ENCODE measurements around the gene PRPF31.
"Not testable (repeated sequence)": the region's sequence is repeated elsewhere in the genome, so short reads cannot be mapped to it uniquely, and the experiment has no call there.

The PRPF31 gene

GRCh38 chr19:54115109-54116063, at the start of gene PRPF31, which contains the start of gene TFPT:
TSS of gene PRPF31 (plus strand) at chr19:54115754. CDS start at chr19:54118279, 2,525 bp downstream.
TSS of gene TFPT (minus strand) at chr19:54115657. CDS start at chr19:54115269, 388 bp downstream.
- peak; percentile 97 for DNase-seq

- DNase-seq: no peak
These were observed 46.1 kb upstream of the PRPF31 start for GRCh38 chr19:54069470-54069869.

GRCh38 chr19:54073829-54074228, 41.7 kb upstream of the PRPF31 start:
- no peak for DNase-seq

- no peak for DNase-seq
These were observed 40.7 kb upstream of the PRPF31 start for GRCh38 chr19:54074851-54075250.

- no peak for DNase-seq
These were observed 38.2 kb upstream of the PRPF31 start for GRCh38 chr19:54077334-54077733.

- DNase-seq: no peak
These were observed 34.5 kb upstream of the PRPF31 start, which contains the start of gene TARM1 for GRCh38 chr19:54081032-54081431. TSS of gene TARM1 (minus strand) at chr19:54081365. CDS start at chr19:54081340, 25 bp downstream.

GRCh38 chr19:54084410-54084809, 31.1 kb upstream of the PRPF31 start:
- no peak for DNase-seq

- no peak for DNase-seq
These were observed 21.0 kb upstream of the PRPF31 start for GRCh38 chr19:54094426-54095000.

GRCh38 chr19:54095136-54095858, 20.3 kb upstream of the PRPF31 start:
- DNase-seq: no peak

GRCh38 chr19:54095859-54096616, 19.5 kb upstream of the PRPF31 start:
- DNase-seq: not testable (repeated sequence)

GRCh38 chr19:54096617-54097106, 18.9 kb upstream of the PRPF31 start:
- no peak for DNase-seq

GRCh38 chr19:54099190-54099902, 16.2 kb upstream of the PRPF31 start:
- DNase-seq: no peak

GRCh38 chr19:54099903-54100255, 15.7 kb upstream of the PRPF31 start:
- DNase-seq: not testable (repeated sequence)

- DNase-seq: no peak
These were observed 15.0 kb upstream of the PRPF31 start, which contains the start of gene OSCAR for GRCh38 chr19:54100561-54100960. TSS of gene OSCAR (minus strand) at chr19:54100803. CDS start at chr19:54100792, 11 bp downstream.

GRCh38 chr19:54102421-54103169, 13.0 kb upstream of the PRPF31 start, which contains the start of gene NDUFA3:
TSS of gene NDUFA3 (plus strand) at chr19:54102855. CDS start at chr19:54102879, 24 bp downstream.
- peak; percentile 95 for DNase-seq

GRCh38 chr19:54104998-54105715, 10.4 kb upstream of the PRPF31 start:
- DNase-seq: no peak

- no peak for DNase-seq
These were observed 9.8 kb upstream of the PRPF31 start for GRCh38 chr19:54105796-54106195.

- DNase-seq: no peak
These were observed 8.8 kb upstream of the PRPF31 start for GRCh38 chr19:54106716-54107115.

GRCh38 chr19:54107876-54108490, 7.6 kb upstream of the PRPF31 start:
- DNase-seq: no peak

All from NCI-H1694 treated with DMSO at 0.1 percent for 48 hours (cell line).